Measurements from ENCODE around the gene MICAL2. TPM values are rescaled to one million over a fixed set of nuclear protein-coding genes. Genes with fewer than 3 reads are reported as not detected.

The MICAL2 gene
- total RNA-seq, 3 donors from 2014 or later, result 263 to 384 (median 312) TPM

DNA sequence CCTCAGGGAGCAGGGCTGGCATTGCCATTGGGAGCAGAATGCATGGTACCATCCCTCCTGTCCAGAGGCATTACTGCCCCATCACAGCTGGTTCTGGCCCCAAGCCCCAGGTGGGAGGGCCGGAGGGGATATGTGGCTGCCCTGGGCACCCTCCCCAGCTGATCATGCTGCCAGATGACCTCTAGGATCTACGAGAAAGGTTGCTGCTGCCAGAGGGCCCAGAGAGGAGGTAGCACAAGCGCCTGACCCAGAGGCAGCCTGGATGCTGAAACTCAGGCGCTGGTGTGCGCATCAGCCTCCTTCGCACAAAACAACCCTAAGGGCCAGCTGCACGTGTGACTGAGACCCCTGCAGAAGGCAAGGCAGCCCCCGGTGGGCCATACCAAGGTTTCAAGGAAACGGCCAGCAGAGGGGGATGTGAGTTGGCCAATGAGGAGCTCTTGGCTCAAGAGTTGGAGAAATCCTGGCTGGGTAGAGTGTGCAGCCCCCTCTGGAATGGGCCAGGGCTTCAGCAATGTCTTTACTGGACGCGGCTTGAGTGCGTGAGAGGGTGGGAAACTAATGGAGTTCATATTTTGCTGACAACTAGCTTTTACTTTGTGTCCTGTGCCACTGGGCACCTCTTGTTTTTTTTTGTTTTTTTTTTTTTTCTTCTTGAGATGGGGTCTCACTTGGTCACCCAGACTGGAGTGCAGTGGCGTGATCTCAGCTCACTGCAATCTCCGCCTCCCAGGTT, 178.7 kb downstream of the MICAL2 start:
- no peak overlapping the region for H3K4me3 ChIP-seq
- ATAC-seq, result no peak
- intact Hi-C loops (cut with DNase I, micrococcal nuclease), result no loop called here
- DNase-seq, result no peak
- no peaks in the 10 kb centered on the region for H3K9me3 ChIP-seq
- H3K36me3 ChIP-seq (ENCODE audit: low read depth), result no peaks in the 10 kb centered on the region
- H3K4me1 ChIP-seq (ENCODE audit: low read depth), result no peaks in the 10 kb centered on the region
- TF ChIP-seq, protein P1, sequence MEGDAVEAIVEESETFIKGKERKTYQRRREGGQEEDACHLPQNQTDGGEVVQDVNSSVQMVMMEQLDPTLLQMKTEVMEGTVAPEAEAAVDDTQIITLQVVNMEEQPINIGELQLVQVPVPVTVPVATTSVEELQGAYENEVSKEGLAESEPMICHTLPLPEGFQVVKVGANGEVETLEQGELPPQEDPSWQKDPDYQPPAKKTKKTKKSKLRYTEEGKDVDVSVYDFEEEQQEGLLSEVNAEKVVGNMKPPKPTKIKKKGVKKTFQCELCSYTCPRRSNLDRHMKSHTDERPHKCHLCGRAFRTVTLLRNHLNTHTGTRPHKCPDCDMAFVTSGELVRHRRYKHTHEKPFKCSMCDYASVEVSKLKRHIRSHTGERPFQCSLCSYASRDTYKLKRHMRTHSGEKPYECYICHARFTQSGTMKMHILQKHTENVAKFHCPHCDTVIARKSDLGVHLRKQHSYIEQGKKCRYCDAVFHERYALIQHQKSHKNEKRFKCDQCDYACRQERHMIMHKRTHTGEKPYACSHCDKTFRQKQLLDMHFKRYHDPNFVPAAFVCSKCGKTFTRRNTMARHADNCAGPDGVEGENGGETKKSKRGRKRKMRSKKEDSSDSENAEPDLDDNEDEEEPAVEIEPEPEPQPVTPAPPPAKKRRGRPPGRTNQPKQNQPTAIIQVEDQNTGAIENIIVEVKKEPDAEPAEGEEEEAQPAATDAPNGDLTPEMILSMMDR (IDR thresholded peaks at IDR 0.05), result no peak

DNA sequence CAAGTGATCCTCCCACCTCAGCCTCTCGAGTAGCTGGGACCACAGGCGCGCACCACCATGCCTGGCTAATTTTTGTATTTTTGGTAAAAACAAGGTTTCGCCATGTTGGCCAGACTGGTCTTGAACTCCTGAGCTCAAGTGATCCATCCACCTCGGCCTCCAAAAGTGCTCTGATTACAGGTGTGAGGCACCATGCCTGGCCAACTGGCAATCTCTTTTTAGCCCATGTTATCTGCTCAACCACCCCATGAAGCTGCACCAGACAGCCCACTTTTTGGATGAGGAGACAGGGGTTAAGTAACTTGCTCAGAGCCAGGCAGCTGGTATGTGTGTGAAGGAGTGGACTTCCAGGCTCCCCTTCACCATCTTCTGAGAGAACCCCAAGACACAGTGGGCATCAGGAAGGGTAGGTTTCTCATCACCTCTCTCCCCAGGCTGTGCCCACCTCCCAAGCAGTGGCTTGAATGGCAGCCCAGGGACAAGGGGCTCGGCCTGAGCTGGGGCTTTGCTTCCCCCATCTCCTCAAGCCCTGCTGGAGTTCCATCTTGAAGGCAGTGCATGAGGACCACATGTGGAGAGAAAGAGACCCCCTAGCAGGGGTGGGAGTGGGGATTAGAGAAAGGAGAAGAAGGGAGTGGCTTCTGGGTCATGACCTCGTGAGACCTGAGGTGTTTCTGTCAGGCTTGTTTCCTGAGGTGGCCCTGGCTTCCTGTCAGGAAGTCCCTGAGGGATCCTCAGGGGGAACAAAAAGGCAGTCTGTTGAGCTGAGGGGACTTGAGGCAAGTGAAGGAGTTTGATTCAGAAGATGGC, 179.5 kb downstream of the MICAL2 start:
- DNase-seq (no peak), ATAC-seq (no peak)
- intact Hi-C loops (cut with DNase I, micrococcal nuclease), result no loop called here
- no peak overlapping the region for H3K4me3 ChIP-seq
- TF ChIP-seq, protein P1 (IDR thresholded peaks at IDR 0.05), result no peak
- H3K9me3 ChIP-seq, result no peaks in the 10 kb centered on the region
- H3K4me1 ChIP-seq (ENCODE audit: low read depth), result no peaks in the 10 kb centered on the region
- no peaks in the 10 kb centered on the region for H3K36me3 ChIP-seq (ENCODE audit: low read depth)

DNA sequence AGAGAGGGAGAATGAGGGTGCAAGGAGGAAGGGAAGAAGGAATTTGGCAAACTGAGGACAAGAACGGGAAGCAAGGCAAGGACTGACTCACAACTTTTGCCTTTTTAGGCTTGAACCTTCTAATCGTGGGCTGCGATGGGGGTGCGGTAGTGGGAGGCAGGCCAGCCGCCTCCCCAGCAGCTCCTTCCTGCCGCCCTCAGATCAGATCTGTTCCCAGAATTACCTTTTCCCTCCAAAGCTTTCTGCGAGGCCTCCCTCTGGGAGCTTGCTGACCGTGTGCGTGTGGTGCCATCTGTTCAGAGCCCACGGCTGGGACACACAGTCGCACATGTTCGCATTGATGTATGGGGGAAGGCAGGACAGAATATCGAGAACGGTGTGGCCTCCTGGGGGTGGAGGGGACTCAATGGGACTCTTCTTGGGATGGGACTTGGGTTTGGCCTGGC, 180.1 kb downstream of the MICAL2 start:
- TF ChIP-seq, protein P1 (IDR thresholded peaks at IDR 0.05), result no peak
- DNase-seq, result no peak
- H3K36me3 ChIP-seq (ENCODE audit: low read depth), result no peaks in the 10 kb centered on the region
- ATAC-seq, result no peak
- intact Hi-C loops (cut with DNase I, micrococcal nuclease), result no loop called here
- no peak overlapping the region for H3K4me3 ChIP-seq
- H3K4me1 ChIP-seq (ENCODE audit: low read depth), result no peaks in the 10 kb centered on the region
- no peaks in the 10 kb centered on the region for H3K9me3 ChIP-seq

DNA sequence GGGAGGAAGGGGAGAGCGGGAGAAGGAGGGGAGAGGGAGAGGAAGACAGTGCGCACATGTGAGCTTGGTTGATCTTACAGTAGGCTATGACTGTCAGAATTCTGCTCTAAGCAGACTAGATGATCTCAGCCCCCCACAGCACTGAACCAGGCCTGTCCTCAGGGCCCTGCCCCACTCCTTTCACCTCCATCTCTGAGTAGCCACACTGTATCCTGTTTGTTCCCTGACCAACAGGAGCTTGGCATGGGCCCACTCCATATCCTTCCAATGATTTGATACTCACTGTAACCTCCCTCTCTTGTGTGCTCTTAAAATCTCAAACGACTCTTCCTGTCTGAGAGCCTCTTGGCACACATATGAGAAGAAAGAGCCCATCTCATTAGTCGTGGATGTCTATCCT, 180.9 kb downstream of the MICAL2 start:
- Histone ChIP-seq H3K4me3 (no peak overlapping the region), H3K36me3 (ENCODE audit: low read depth) (no peaks in the 10 kb centered on the region), H3K4me1 (ENCODE audit: low read depth) (no peaks in the 10 kb centered on the region), H3K9me3 (no peaks in the 10 kb centered on the region)
- DNase-seq, result no peak
- TF ChIP-seq, protein P1 (IDR thresholded peaks at IDR 0.05), result no peak
- intact Hi-C loops (cut with DNase I, micrococcal nuclease), result no loop called here
- no peak for ATAC-seq

DNA sequence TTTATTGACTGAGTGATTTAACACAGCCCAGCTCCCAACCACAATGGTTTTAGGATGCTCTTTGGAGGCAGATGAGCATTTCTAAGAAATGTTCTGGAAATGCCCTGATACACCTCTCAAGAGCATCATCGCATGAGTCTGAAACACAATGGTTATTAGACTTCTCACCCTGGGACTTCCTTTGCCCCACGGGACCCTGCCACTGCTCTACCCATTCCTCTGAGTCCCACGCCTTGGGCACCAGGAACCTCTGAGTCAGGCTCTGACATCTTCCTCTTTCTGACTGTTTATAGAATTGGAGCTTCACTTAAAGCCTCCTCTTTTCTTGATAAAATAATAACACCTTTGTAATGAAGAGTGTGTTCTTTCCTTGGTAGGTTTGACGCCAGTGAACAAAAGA, 181.4 kb downstream of the MICAL2 start:
- Histone ChIP-seq H3K36me3 (ENCODE audit: low read depth) (no peaks in the 10 kb centered on the region), H3K4me3 (no peak overlapping the region), H3K9me3 (no peaks in the 10 kb centered on the region), H3K4me1 (ENCODE audit: low read depth) (no peaks in the 10 kb centered on the region)
- ATAC-seq (no peak), DNase-seq (no peak)
- TF ChIP-seq, protein P1 (IDR thresholded peaks at IDR 0.05), result no peak
- intact Hi-C loops (cut with DNase I, micrococcal nuclease), result no loop called here
